Measurements from ENCODE around the gene IDH3B.

- no peak for TF ChIP-seq POLR2AphosphoS5 (IDR thresholded peaks at IDR 0.05)
- TF ChIP-seq CTCF (IDR thresholded peaks at IDR 0.05): no peak
Observed at GRCh38 chr20:2708665-2709064, 44.6 kb upstream of the IDH3B start.

Data from esophagus muscularis mucosa (tissue), 3 donors.